Measurements from ENCODE around the gene PKD1.

The PKD1 gene

GRCh38 chr16:2056681-2057407 is 78.9 kb downstream of the PKD1 start:
- H3K9ac ChIP-seq (ENCODE audit: insufficient read length) = no peak overlapping the region
- DNase-seq (ENCODE audit: low read depth, low spot score) = no peak

GRCh38 chr16:2056077-2056476 is 79.6 kb downstream of the PKD1 start:
- Histone ChIP-seq H3K4me3 (no peak overlapping the region), H3K9me3 (ENCODE audit: low read depth, low read length) (no peaks in the 10 kb centered on the region), H3K27ac (no peak overlapping the region), H3K9ac (ENCODE audit: insufficient read length) (no peak overlapping the region), H3K36me3 (ENCODE audit: insufficient read depth, low read length) (peaks cover 6% of the 10 kb centered on the region; the same call in 1 of the 2 replicates)
- TF ChIP-seq EZH2 (IDR thresholded peaks at IDR 0.05) (no peak), POLR2AphosphoS5 (IDR thresholded peaks at IDR 0.05; ENCODE audit: borderline replicate concordance, low read depth, low read length) (no peak), FOXP2 (optimal IDR thresholded peaks at IDR 0.05; ENCODE audit: control extremely low read depth, extremely low read length, insufficient read depth) (no peak)
- DNase-seq (ENCODE audit: low read depth, low spot score) = no peak

More at GRCh38 chr16:2056681-2057407, 78.9 kb downstream of the PKD1 start:
- no peak overlapping the region for H3K27ac ChIP-seq
- TF ChIP-seq FOXP2 (optimal IDR thresholded peaks at IDR 0.05; ENCODE audit: control extremely low read depth, extremely low read length, insufficient read depth) (no peak), POLR2AphosphoS5 (IDR thresholded peaks at IDR 0.05; ENCODE audit: borderline replicate concordance, low read depth, low read length) (no peak), EZH2 (IDR thresholded peaks at IDR 0.05) (no peak)
- no peaks in the 10 kb centered on the region for H3K9me3 ChIP-seq (ENCODE audit: low read depth, low read length)
- peaks cover 3% of the 10 kb centered on the region; the same call in 1 of the 2 replicates for H3K36me3 ChIP-seq (ENCODE audit: insufficient read depth, low read length)
- H3K4me3 ChIP-seq = no peak overlapping the region

- Histone ChIP-seq H3K9me3 (ENCODE audit: low read depth, low read length) (no peaks in the 10 kb centered on the region), H3K27ac (no peak overlapping the region), H3K4me3 (no peak overlapping the region), H3K9ac (ENCODE audit: insufficient read length) (no peak overlapping the region), H3K36me3 (ENCODE audit: insufficient read depth, low read length) (peaks cover 7% of the 10 kb centered on the region; the same call in 1 of the 2 replicates)
- no peak for DNase-seq (ENCODE audit: low read depth, low spot score)
- TF ChIP-seq EZH2 (IDR thresholded peaks at IDR 0.05) (no peak), POLR2AphosphoS5 (IDR thresholded peaks at IDR 0.05; ENCODE audit: borderline replicate concordance, low read depth, low read length) (no peak), FOXP2 (optimal IDR thresholded peaks at IDR 0.05; ENCODE audit: control extremely low read depth, extremely low read length, insufficient read depth) (no peak)
These were observed 81.0 kb downstream of the PKD1 start for GRCh38 chr16:2054543-2055245.

GRCh38 chr16:2053897-2054296 is 81.8 kb downstream of the PKD1 start:
- Histone ChIP-seq H3K9me3 (ENCODE audit: low read depth, low read length) (no peaks in the 10 kb centered on the region), H3K27ac (no peak overlapping the region), H3K9ac (ENCODE audit: insufficient read length) (no peak overlapping the region), H3K36me3 (ENCODE audit: insufficient read depth, low read length) (peaks cover 7% of the 10 kb centered on the region; the same call in 1 of the 2 replicates), H3K4me3 (no peak overlapping the region)
- no peak for DNase-seq (ENCODE audit: low read depth, low spot score)
- TF ChIP-seq POLR2AphosphoS5 (IDR thresholded peaks at IDR 0.05; ENCODE audit: borderline replicate concordance, low read depth, low read length) = no peak
- no peak for TF ChIP-seq FOXP2 (optimal IDR thresholded peaks at IDR 0.05; ENCODE audit: control extremely low read depth, extremely low read length, insufficient read depth)
- no peak for TF ChIP-seq EZH2 (IDR thresholded peaks at IDR 0.05)

GRCh38 chr16:2053211-2053610 is 82.5 kb downstream of the PKD1 start:
- no peaks in the 10 kb centered on the region for H3K9me3 ChIP-seq (ENCODE audit: low read depth, low read length)
- DNase-seq (ENCODE audit: low read depth, low spot score) = no peak
- no peak overlapping the region for H3K27ac ChIP-seq
- no peak for TF ChIP-seq FOXP2 (optimal IDR thresholded peaks at IDR 0.05; ENCODE audit: control extremely low read depth, extremely low read length, insufficient read depth)
- no peak for TF ChIP-seq EZH2 (IDR thresholded peaks at IDR 0.05)
- no peak for TF ChIP-seq POLR2AphosphoS5 (IDR thresholded peaks at IDR 0.05; ENCODE audit: borderline replicate concordance, low read depth, low read length)
- H3K4me3 ChIP-seq = no peak overlapping the region
- peaks cover 7% of the 10 kb centered on the region; the same call in 1 of the 2 replicates for H3K36me3 ChIP-seq (ENCODE audit: insufficient read depth, low read length)
- H3K9ac ChIP-seq (ENCODE audit: insufficient read length) = no peak overlapping the region

GRCh38 chr16:2048116-2048543 is 87.6 kb downstream of the PKD1 start:
- no peak overlapping the region for H3K27ac ChIP-seq
- no peak for DNase-seq (ENCODE audit: low read depth, low spot score)
- peak overlapping the region; percentile 81 for H3K9ac ChIP-seq (ENCODE audit: insufficient read length)
- H3K9me3 ChIP-seq (ENCODE audit: low read depth, low read length) = no peaks in the 10 kb centered on the region
- H3K4me3 ChIP-seq = peak overlapping the region; percentile 88
- no peak for TF ChIP-seq FOXP2 (optimal IDR thresholded peaks at IDR 0.05; ENCODE audit: control extremely low read depth, extremely low read length, insufficient read depth)
- TF ChIP-seq EZH2 (IDR thresholded peaks at IDR 0.05) = no peak
- TF ChIP-seq POLR2AphosphoS5 (IDR thresholded peaks at IDR 0.05; ENCODE audit: borderline replicate concordance, low read depth, low read length) = no peak
- H3K36me3 ChIP-seq (ENCODE audit: insufficient read depth, low read length) = peaks cover 7% of the 10 kb centered on the region; the same call in 1 of the 2 replicates

- no peak for DNase-seq (ENCODE audit: low read depth, low spot score)
- no peak within 1 kb of the TSS for H3K27ac ChIP-seq
- peaks cover 7% of the 10 kb centered on the region; the same call in 1 of the 2 replicates for H3K36me3 ChIP-seq (ENCODE audit: insufficient read depth, low read length)
- H3K9me3 ChIP-seq (ENCODE audit: low read depth, low read length) = no peaks in the 10 kb centered on the region
- TF ChIP-seq POLR2AphosphoS5 (IDR thresholded peaks at IDR 0.05; ENCODE audit: borderline replicate concordance, low read depth, low read length) (peak; percentile 69; the same call in 1 of the 2 replicates), FOXP2 (optimal IDR thresholded peaks at IDR 0.05; ENCODE audit: control extremely low read depth, extremely low read length, insufficient read depth) (no peak)
- H3K4me3 ChIP-seq = peak within 1 kb of the TSS; percentile 88
- H3K9ac ChIP-seq (ENCODE audit: insufficient read length) = peak within 1 kb of the TSS; percentile 81
These were observed 88.2 kb downstream of the PKD1 start, which contains the start of the genes NTHL1 and TSC2 for GRCh38 chr16:2047330-2048115. Gene NTHL1, minus strand, starts transcription at chr16:2047834. Its CDS starts 11 bp downstream, at chr16:2047823. Gene TSC2, plus strand, starts transcription at chr16:2047985. Its CDS starts 631 bp downstream, at chr16:2048616.
